Thoracic aorta (tissue), 2 donors: Measurements from ENCODE around the gene PRKCG. TPM values are rescaled to one million over a fixed set of nuclear protein-coding genes. Genes with fewer than 3 reads are reported as not detected.
"Not testable (repeated sequence)": the region's sequence is repeated elsewhere in the genome, so short reads cannot be mapped to it uniquely, and the experiment has no call there.

Experiments
- ATAC-seq: fragments of 150-250 bp; one replicate; pipeline ENCODE4 v1.8.0; 2017; ENCODE audit warnings: low read depth; ENCODE audit not compliant: insufficient number of reproducible peaks, low FRiP score
- DNase-seq: peaks from one replicate; pipeline ENCODE4 v3.0.0-alpha.2; 2020; ENCODE audit warnings: low spot score
- H3K27ac ChIP-seq, 2 donors: fragments of 200-600 bp; sonication (generic); 1 replicate in 1 of 2; 2 replicates in 1 of 2; pipeline ENCODE4 v1.5.1; 2016; ENCODE audit warnings: mild to moderate bottlenecking in 2 of 2, moderate library complexity in 2 of 2
- H3K27me3 ChIP-seq: fragments of 200-600 bp; sonication (generic); replicated peaks from 2 replicates; pipeline ENCODE4 v1.6.0; 2016; ENCODE audit warnings: mild to moderate bottlenecking; ENCODE audit not compliant: insufficient read depth
- H3K36me3 ChIP-seq: fragments of 200-600 bp; sonication (generic); one replicate; pipeline ENCODE4 v1.5.1; 2016
- H3K4me1 ChIP-seq, 2 donors: fragments of 200-600 bp; sonication (generic); 1 replicate in 1 of 2; 2 replicates in 1 of 2; pipeline versions ENCODE4 v1.5.1 to v1.6.0; 2016; ENCODE audit warnings: low read depth in 2 of 2, mild to moderate bottlenecking in 1 of 2; ENCODE audit not compliant: control insufficient read depth in 1 of 2
- H3K4me3 ChIP-seq: fragments of 200-600 bp; sonication (generic); 2 replicates; pipeline ENCODE4 v1.5.1; 2016; ENCODE audit warnings: mild to moderate bottlenecking
- H3K9me3 ChIP-seq: fragments of 200-600 bp; sonication (generic); 2 replicates; pipeline ENCODE4 v1.5.1; 2016
- CTCF ChIP-seq: fragments of 200-600 bp; sonication (generic); IDR thresholded peaks from one replicate; pipeline ENCODE4 v1.5.1; 2019; ENCODE audit warnings: antibody characterized with exemption
- total RNA-seq, 2 donors: library from RNA; depleted of rRNA; stranded (reverse); fragments of >200 nt; gene quantifications; one replicate each; pipeline versions ENCODE4 v1.1.0 to v1.2.3, GENCODE V29; 2016

Gene PRKCG
- total RNA-seq, 2 donors from 2014 or later, result not detected

GRCh38 chr19:53866865-53867224 is 15.2 kb upstream of the PRKCG start:
- no peak for TF ChIP-seq CTCF
- Histone ChIP-seq H3K4me3 (peak overlapping the region; percentile 88), H3K36me3 (peaks cover 7% of the 10 kb centered on the region), H3K27ac (peak overlapping the region; percentile 88 to 97), H3K4me1 (peaks cover 26 to 31% of the 10 kb centered on the region in 2 donors), H3K27me3 (no peaks in the 10 kb centered on the region), H3K9me3 (no peaks in the 10 kb centered on the region)
- ATAC-seq (no peak), DNase-seq (no peak)

GRCh38 chr19:53867225-53868090 is 14.5 kb upstream of the PRKCG start, which contains the start of gene MYADM:
TSS of gene MYADM (plus strand) at chr19:53867883. CDS start at chr19:53873530, 5,647 bp downstream.
- no peak for TF ChIP-seq CTCF
- peak; percentile 99 for DNase-seq
- Histone ChIP-seq H3K27ac (peak within 1 kb of the TSS; percentile 95 to 97), H3K9me3 (no peaks in the 10 kb centered on the region), H3K36me3 (peaks cover 10% of the 10 kb centered on the region), H3K4me1 (peaks cover 26 to 37% of the 10 kb centered on the region in 2 donors), H3K27me3 (no peaks in the 10 kb centered on the region), H3K4me3 (peak within 1 kb of the TSS; percentile 88)
- ATAC-seq, result peak; percentile 92

- DNase-seq (no peak), ATAC-seq (no peak)
- Histone ChIP-seq H3K27me3 (no peaks in the 10 kb centered on the region), H3K4me3 (peak overlapping the region; percentile 88), H3K9me3 (no peaks in the 10 kb centered on the region), H3K27ac (peak overlapping the region; percentile 94 to 95), H3K36me3 (peaks cover 17% of the 10 kb centered on the region), H3K4me1 (peaks cover 26 to 42% of the 10 kb centered on the region in 2 donors)
- no peak for TF ChIP-seq CTCF
Observed at GRCh38 chr19:53868091-53868891, 13.7 kb upstream of the PRKCG start.

GRCh38 chr19:53868892-53869804 is 12.8 kb upstream of the PRKCG start:
- ATAC-seq (peak; percentile 27), DNase-seq (peak; percentile 69)
- Histone ChIP-seq H3K9me3 (no peaks in the 10 kb centered on the region), H3K36me3 (peaks cover 25% of the 10 kb centered on the region), H3K4me3 (peak overlapping the region; percentile 88), H3K27ac (peak overlapping the region; percentile 94 to 95), H3K4me1 (peaks cover 26 to 51% of the 10 kb centered on the region in 2 donors), H3K27me3 (no peaks in the 10 kb centered on the region)
- TF ChIP-seq CTCF, result peak; percentile 61

GRCh38 chr19:53869805-53870484 is 12.1 kb upstream of the PRKCG start:
- Histone ChIP-seq H3K4me1 (peaks cover 34 to 59% of the 10 kb centered on the region in 2 donors), H3K4me3 (peak overlapping the region; percentile 88), H3K36me3 (peaks cover 33% of the 10 kb centered on the region), H3K27ac (peak overlapping the region; percentile 94 to 95)
- not testable (repeated sequence) for H3K27me3 ChIP-seq, ATAC-seq, DNase-seq, H3K9me3 ChIP-seq
